HFFc6 (cell line): ENCODE data around the gene CCDC57. TPM values are rescaled to one million over a fixed set of nuclear protein-coding genes. Genes with fewer than 3 reads are reported as not detected.

Experiments used
- DNase-seq: peaks from one replicate; pipeline ENCODE4 v3.0.0-alpha.2; 2018
- H3K27ac Mint-ChIP-seq: 2 replicates; pipeline ENCODE4 v1.8.0; 2020; ENCODE audit warnings: mild to moderate bottlenecking, mixed read lengths
- H3K27me3 Mint-ChIP-seq: 2 replicates; pipeline ENCODE4 v1.8.0; 2021; ENCODE audit warnings: mild to moderate bottlenecking, moderate library complexity, mixed read lengths; ENCODE audit not compliant: insufficient read depth
- H3K36me3 Mint-ChIP-seq: 2 replicates; pipeline ENCODE4 v1.8.0; 2021; ENCODE audit warnings: low read depth, mixed read lengths
- H3K4me1 Mint-ChIP-seq: 2 replicates; pipeline ENCODE4 v1.8.0; 2020; ENCODE audit warnings: low read depth, mixed read lengths
- H3K4me3 Mint-ChIP-seq: 2 replicates; pipeline ENCODE4 v1.8.0; 2020; ENCODE audit warnings: mild to moderate bottlenecking, moderate library complexity, mixed read lengths
- H3K9me3 Mint-ChIP-seq: 2 replicates; pipeline ENCODE4 v1.8.0; 2020; ENCODE audit warnings: mild to moderate bottlenecking, mixed read lengths
- CTCF ChIP-seq: fragments of 200-600 bp; sonication (generic); IDR thresholded peaks from 2 replicates; pipeline ENCODE4 v1.5.0; 2021; ENCODE audit warnings: antibody characterized with exemption, mild to moderate bottlenecking
- total RNA-seq, 6 experiments: library from RNA; stranded (reverse); fragmentation: NEBNext Ultra II Directional; extraction: Animal tissue kit (Norgen Biotek cat#: 25700); gene quantifications; 2 replicates in 1 of 6; 3 replicates in 5 of 6; pipeline ENCODE4 v1.2.3, GENCODE V29; 2021

CCDC57 gene
- total RNA-seq, 6 experiments from 2014 or later, result 12.8 to 15.6 (median 13.6) TPM

GRCh38 chr17:82058855-82059249 is 153.8 kb downstream of the CCDC57 start:
- no peak for TF ChIP-seq CTCF
- peaks cover 4% of the 10 kb centered on the region; the same call in 1 of the 2 replicates for H3K36me3 Mint-ChIP-seq
- H3K9me3 Mint-ChIP-seq, result no peaks in the 10 kb centered on the region
- H3K27me3 Mint-ChIP-seq, result peaks cover 5% of the 10 kb centered on the region; the same call in 1 of the 2 replicates
- H3K4me3 Mint-ChIP-seq, result no peak overlapping the region
- no peaks in the 10 kb centered on the region for H3K4me1 Mint-ChIP-seq
- no peak overlapping the region for H3K27ac Mint-ChIP-seq
- DNase-seq, result no peak

GRCh38 chr17:82058230-82058854 is 154.3 kb downstream of the CCDC57 start:
- Mint-ChIP-seq H3K36me3 (peaks cover 4% of the 10 kb centered on the region; the same call in 1 of the 2 replicates), H3K4me3 (no peak overlapping the region), H3K27me3 (peaks cover 5% of the 10 kb centered on the region; the same call in 1 of the 2 replicates), H3K27ac (no peak overlapping the region), H3K4me1 (peaks cover 2% of the 10 kb centered on the region; the same call in 1 of the 2 replicates), H3K9me3 (no peaks in the 10 kb centered on the region)
- TF ChIP-seq CTCF, result no peak
- no peak for DNase-seq

GRCh38 chr17:82056729-82057621 is 155.7 kb downstream of the CCDC57 start:
- no peak for TF ChIP-seq CTCF
- peaks cover 5% of the 10 kb centered on the region; the same call in 1 of the 2 replicates for H3K27me3 Mint-ChIP-seq
- peaks cover 4% of the 10 kb centered on the region; the same call in 1 of the 2 replicates for H3K36me3 Mint-ChIP-seq
- no peak overlapping the region for H3K4me3 Mint-ChIP-seq
- H3K27ac Mint-ChIP-seq, result no peak overlapping the region
- no peak for DNase-seq
- H3K9me3 Mint-ChIP-seq, result no peaks in the 10 kb centered on the region
- peaks cover 10% of the 10 kb centered on the region; the same call in 1 of the 2 replicates for H3K4me1 Mint-ChIP-seq

- Mint-ChIP-seq H3K9me3 (no peaks in the 10 kb centered on the region), H3K36me3 (peaks cover 4% of the 10 kb centered on the region; the same call in 1 of the 2 replicates), H3K4me1 (peaks cover 10% of the 10 kb centered on the region; the same call in 1 of the 2 replicates), H3K27ac (no peak overlapping the region), H3K4me3 (no peak overlapping the region), H3K27me3 (peaks cover 5% of the 10 kb centered on the region; the same call in 1 of the 2 replicates)
- TF ChIP-seq CTCF, result no peak
- DNase-seq, result no peak
These were observed 156.5 kb downstream of the CCDC57 start for GRCh38 chr17:82055965-82056728.
